ENCODE data around the gene RC3H2. TPM values are rescaled to one million over a fixed set of nuclear protein-coding genes. Genes with fewer than 3 reads are reported as not detected.

Gene RC3H2
- total and polyA plus RNA-seq, 2 of the 13 experiments (the other 11 are each of a cell fraction or from before 2014, with no cell fraction given): 21.0 to 36.4 TPM

GRCh38 chr9:122904466-122904822 is 715 bp downstream of the RC3H2 start:
- Histone ChIP-seq H3K36me3 (replicated peaks in 1 of 2; ENCODE audit: control insufficient read depth in 1 of 2, insufficient read depth in 2 of 2, low read length in 2 of 2) (0 out of 5 replicates have a peak, but pooled peaks cover 0 to 3% of the 10 kb centered on the region in 2 experiments), H3K27ac (ENCODE audit: extremely low read length, insufficient read depth, low read length) (peak overlapping the region; percentile 90), H4K20me1 (ENCODE audit: insufficient read depth, low read length) (peaks cover 10% of the 10 kb centered on the region; the same call in 1 of the 2 replicates), H3K27me3 (ENCODE audit: control insufficient read depth in 1 of 2, insufficient read depth in 2 of 2, low read length in 2 of 2) (no peaks in the 10 kb centered on the region; a peak in 1 of 5 replicates), H2AFZ (ENCODE audit: low read length) (no peak overlapping the region), H3K9me3 (ENCODE audit: low read length) (no peaks in the 10 kb centered on the region), H3K4me1 (ENCODE audit: insufficient read depth, low read length) (peaks cover 19% of the 10 kb centered on the region), H3K9ac (ENCODE audit: insufficient read depth, low read depth, low read length) (peak overlapping the region; percentile 95), H3K79me2 (ENCODE audit: insufficient read depth, low read length) (peaks cover 51% of the 10 kb centered on the region), H3K4me2 (ENCODE audit: low read depth, low read length) (peak overlapping the region; percentile 70), H3K4me3 (replicated peaks in 1 of 3; ENCODE audit: insufficient read depth in 1 of 3, low read depth in 2 of 3, low read length in 3 of 3) (peak overlapping the region; percentile 63 to 98 (median 95))
- in situ Hi-C loops (cut with HindIII; ENCODE audit: extremely low pct_ligation_motif_present, low pct_unique_long_range_greater_than_20kb): no loop called here
- ChIA-PET POLR2A (interaction anchor here (0.9 to 3.0 kb wide), 9 partner anchors 8 to 104 kb away, joined by 3 to 26 read pairs (median 7); partner anchors contain the start of genes PDCL, RABGAP1, ZBTB26 and ZBTB6), CTCF (ENCODE audit: low intra/inter-chr PET ratio, low total read pairs) (no interaction called here)
- DNase-seq (ENCODE audit: low spot score) (peak; percentile 43), ATAC-seq (peak; percentile 87), FAIRE-seq (no peak)
- WGBS (ENCODE audit: low lambda C conversion rate): 0% methylated on average over 3 of the region's 8 CpGs
- intact Hi-C loops (cut with micrococcal nuclease; ENCODE audit: unreplicated experiment): loop anchor here (5.0 kb wide), 1 partner anchor 88 kb away; no protein-coding TSS in a partner anchor
- BruUV-seq (replicated peaks): no TSS peak
- no peak for TF ChIP-seq HNRNPH1 (optimal IDR thresholded peaks at IDR 0.05; ENCODE audit: low read depth, low read length)
- TF ChIP-seq ZNF234 (CRISPR knock-in tag; conservative IDR thresholded peaks at IDR 0.05): no peak
- 0 out of 2 replicates have a peak, but pooled peaks have one; percentile 35 for TF ChIP-seq POLR2AphosphoS5 (IDR thresholded peaks at IDR 0.05; ENCODE audit: low read depth, low read length)
- 0 out of 2 replicates have a peak, but pooled peaks have one; percentile 5 for TF ChIP-seq ZNF772 (CRISPR knock-in tag; IDR thresholded peaks at IDR 0.05)
- TF ChIP-seq ZNF136 (CRISPR knock-in tag; IDR thresholded peaks at IDR 0.05; ENCODE audit: low read depth): no peak
- no peak for TF ChIP-seq ZBTB8A (CRISPR knock-in tag; IDR thresholded peaks at IDR 0.05; ENCODE audit: borderline replicate concordance, low read depth)
- no peak for TF ChIP-seq ZNF567 (CRISPR knock-in tag; IDR thresholded peaks at IDR 0.05; ENCODE audit: borderline replicate concordance)
- TF ChIP-seq RFXAP (CRISPR knock-in tag; IDR thresholded peaks at IDR 0.05; ENCODE audit: borderline replicate concordance): no peak
- no peak for TF ChIP-seq SALL1 (CRISPR knock-in tag; IDR thresholded peaks at IDR 0.05)
- no peak for TF ChIP-seq MXI1 (IDR thresholded peaks at IDR 0.05; ENCODE audit: borderline replicate concordance, low read depth, low read length)
- 0 out of 2 replicates have a peak, but pooled peaks have one; percentile 16 for TF ChIP-seq PRDM10 (CRISPR knock-in tag; IDR thresholded peaks at IDR 0.05; ENCODE audit: low read depth)
- no peak for TF ChIP-seq NCOR1 (IDR thresholded peaks at IDR 0.05; ENCODE audit: borderline replicate concordance, low read length)
- TF ChIP-seq SMAD3 (CRISPR knock-in tag; IDR thresholded peaks at IDR 0.05): no peak
- TF ChIP-seq POLR2A (IDR thresholded peaks at IDR 0.05; ENCODE audit: insufficient read depth in 1 of 2, low read depth in 2 of 2, low read length in 2 of 2): peak in 1 of 2 experiments; percentile 44; a peak in 2 of 4 replicates
- TF ChIP-seq ZNF546 (CRISPR knock-in tag; conservative IDR thresholded peaks at IDR 0.05): 0 out of 2 replicates have a peak, but pooled peaks have one; percentile 7
- no peak for TF ChIP-seq ZFX (CRISPR knock-in tag; IDR thresholded peaks at IDR 0.05; ENCODE audit: low read depth)
- TF ChIP-seq TP53 (CRISPR knock-in tag; conservative IDR thresholded peaks at IDR 0.05): no peak
- TF ChIP-seq CTCF (CRISPR knock-in tag; IDR thresholded peaks at IDR 0.05): no peak
- no peak for TF ChIP-seq ZNF558 (CRISPR knock-in tag; IDR thresholded peaks at IDR 0.05; ENCODE audit: borderline replicate concordance)
- TF ChIP-seq ZNF343 (CRISPR knock-in tag; IDR thresholded peaks at IDR 0.05): no peak
- no peak for TF ChIP-seq ZNF740 (CRISPR knock-in tag; IDR thresholded peaks at IDR 0.05)
